IMR-90 (cell line): Measurements from ENCODE around the gene WLS. TPM values are rescaled to one million over a fixed set of nuclear protein-coding genes. Genes with fewer than 3 reads are reported as not detected.
A peak's percentile ranks its signal among the peaks of the same experiment; 100 is the strongest.

Source experiments
- ATAC-seq: fragments of 200-7000 bp; cut with Tn5 transposase; 2 replicates; pipeline ENCODE4 v1.9.1; 2020; ENCODE audit warnings: low read depth, mild to moderate bottlenecking, moderate library complexity
- BruUV-seq: library from RNA; stranded (reverse); fragments of 400-500 nt; replicated peaks from 2 replicates; lab custom pipeline; 2021; lab: Mats Ljungman, UMichigan
- CTCF ChIA-PET: fragments of 300-600 bp; formaldehyde crosslinking; extraction: SDS; loops from one replicate; lab custom pipeline; 2021; ENCODE audit warnings: antibody characterized with exemption; lab: Yijun Ruan, JAX
- POLR2A ChIA-PET: fragments of 300-600 bp; sonication (Branson Sonifier 250); formaldehyde crosslinking; loops from one replicate; lab custom pipeline; 2022; ENCODE audit warnings: antibody characterized with exemption; ENCODE audit not compliant: unreplicated experiment; lab: Charles Lee
- DNase-seq: peaks from one replicate; pipeline ENCODE4 v3.0.0; 2013
- H2AFZ ChIP-seq: replicated peaks from 2 replicates; pipeline ENCODE3; 2013; ENCODE audit warnings: low read length, mild to moderate bottlenecking; ENCODE audit not compliant: poor library complexity
- H2AK5ac ChIP-seq: 2 replicates; pipeline ENCODE4 v1.6.1; 2013; ENCODE audit warnings: low read depth, low read length, inconsistent platforms
- H2AK9ac ChIP-seq: replicated peaks from 2 replicates; pipeline ENCODE3; 2013; ENCODE audit warnings: mild to moderate bottlenecking, low read depth, low read length, moderate library complexity; ENCODE audit not compliant: poor library complexity
- H2BK120ac ChIP-seq: 2 replicates; pipeline ENCODE4 v1.6.1; 2013; ENCODE audit warnings: low read depth, low read length, inconsistent platforms
- H2BK15ac ChIP-seq: 3 replicates; pipeline ENCODE4 v1.6.1; 2013; ENCODE audit warnings: low read depth, low read length, inconsistent platforms
- H2BK20ac ChIP-seq: 2 replicates; pipeline ENCODE4 v1.6.1; 2013; ENCODE audit warnings: low read depth, mild to moderate bottlenecking, inconsistent platforms, low read length, moderate library complexity
- H2BK5ac ChIP-seq: 2 replicates; pipeline ENCODE4 v1.6.1; 2013; ENCODE audit warnings: mild to moderate bottlenecking, low read depth, low read length, inconsistent platforms; ENCODE audit not compliant: poor library complexity, severe bottlenecking
- H3K14ac ChIP-seq: replicated peaks from 2 replicates; pipeline ENCODE4 v1.6.1; 2013; ENCODE audit warnings: low read depth, low read length, inconsistent platforms
- H3K18ac ChIP-seq: 2 replicates; pipeline ENCODE4 v1.6.1; 2013; ENCODE audit warnings: low read depth, low read length, control low read depth
- H3K23ac ChIP-seq: 2 replicates; pipeline ENCODE4 v1.6.1; 2013; ENCODE audit warnings: low read depth, low read length, inconsistent platforms
- H3K27ac ChIP-seq: 2 replicates; pipeline ENCODE4 v1.5.1; 2013; ENCODE audit warnings: mild to moderate bottlenecking, control low read depth, low read length; ENCODE audit not compliant: insufficient read depth
- H3K27me3 ChIP-seq: 2 replicates; pipeline ENCODE4 v1.6.1; 2013; ENCODE audit warnings: low read length; ENCODE audit not compliant: control insufficient read depth, insufficient read depth
- H3K36me3 ChIP-seq: 2 replicates; pipeline ENCODE4 v1.6.1; 2013; ENCODE audit warnings: low read length, mixed read lengths; ENCODE audit not compliant: control insufficient read depth, insufficient read depth
- H3K4ac ChIP-seq: 2 replicates; pipeline ENCODE4 v1.6.1; 2013; ENCODE audit warnings: low read depth, low read length, inconsistent platforms
- H3K4me1 ChIP-seq: 2 replicates; pipeline ENCODE4 v1.6.1; 2013; ENCODE audit warnings: low read length, mixed read lengths; ENCODE audit not compliant: control insufficient read depth, insufficient read depth
- H3K4me2 ChIP-seq: 2 replicates; pipeline ENCODE4 v1.6.1; 2013; ENCODE audit warnings: low read depth, mild to moderate bottlenecking, control low read depth, low read length, moderate library complexity
- H3K4me3 ChIP-seq: 2 replicates; pipeline ENCODE4 v1.5.1; 2013; ENCODE audit warnings: low read depth, mild to moderate bottlenecking, control low read depth, low read length, moderate library complexity; ENCODE audit not compliant: insufficient read depth
- H3K56ac ChIP-seq: 2 replicates; pipeline ENCODE4 v1.6.1; 2013; ENCODE audit warnings: low read length, inconsistent platforms; ENCODE audit not compliant: insufficient read depth; ENCODE audit errors: extremely low read depth
- H3K79me1 ChIP-seq, 2 experiments: 2 replicates each; pipeline ENCODE4 v1.6.1; 2013; ENCODE audit warnings: low read length in 2 of 2, inconsistent platforms in 1 of 2, low read depth in 1 of 2
- H3K9ac ChIP-seq: 2 replicates; pipeline ENCODE4 v1.6.1; 2013; ENCODE audit warnings: low read depth, low read length, control low read depth
- H3K9me1 ChIP-seq: 2 replicates; pipeline ENCODE4 v1.6.1; 2013; ENCODE audit warnings: low read length, inconsistent platforms; ENCODE audit not compliant: insufficient read depth
- H3K9me3 ChIP-seq: 2 replicates; pipeline ENCODE4 v1.6.1; 2013; ENCODE audit warnings: low read length; ENCODE audit not compliant: control insufficient read depth, insufficient read depth
- H4K20me1 ChIP-seq: 2 replicates; pipeline ENCODE4 v1.6.1; 2013; ENCODE audit warnings: low read length, inconsistent platforms; ENCODE audit not compliant: insufficient read depth
- H4K5ac ChIP-seq: 2 replicates; pipeline ENCODE4 v1.6.1; 2013; ENCODE audit warnings: mild to moderate bottlenecking, low read depth, low read length, control low read depth
- H4K8ac ChIP-seq, 2 experiments: 2 replicates each; pipeline ENCODE4 v1.6.1; 2013; ENCODE audit warnings: low read depth in 2 of 2, low read length in 2 of 2, control low read depth in 1 of 2, inconsistent platforms in 1 of 2
- H4K91ac ChIP-seq: 2 replicates; pipeline ENCODE4 v1.6.1; 2013; ENCODE audit warnings: low read depth, low read length, inconsistent platforms; ENCODE audit not compliant: insufficient read depth
- BHLHE40 ChIP-seq: fragments of 150-350 bp; IDR thresholded peaks from 2 replicates; pipeline ENCODE4 v1.6.1; 2016; ENCODE audit warnings: mild to moderate bottlenecking, low read depth, low read length
- CEBPB ChIP-seq: IDR thresholded peaks from 2 replicates; pipeline ENCODE4 v1.6.1; 2012; ENCODE audit warnings: low read depth, low read length, improper control_type of control experiment
- CHD1 ChIP-seq: IDR thresholded peaks from 2 replicates; pipeline ENCODE4 v1.6.1; 2012; ENCODE audit warnings: low read depth, low read length, improper control_type of control experiment
- FOS ChIP-seq: fragments of 150-350 bp; IDR thresholded peaks from 2 replicates; pipeline ENCODE4 v1.6.1; 2016; ENCODE audit warnings: low read depth, low read length
- MAFK ChIP-seq: IDR thresholded peaks from 2 replicates; pipeline ENCODE4 v1.6.1; 2012; ENCODE audit warnings: low read depth, low read length, improper control_type of control experiment
- MAZ ChIP-seq: IDR thresholded peaks from 2 replicates; pipeline ENCODE4 v1.6.1; 2012; ENCODE audit warnings: low read depth, mild to moderate bottlenecking, low read length, improper control_type of control experiment, moderate library complexity, borderline replicate concordance
- MXI1 ChIP-seq: IDR thresholded peaks from 2 replicates; pipeline ENCODE4 v1.6.1; 2012; ENCODE audit warnings: low read depth, mild to moderate bottlenecking, low read length, moderate library complexity, borderline replicate concordance
- NFE2L2 ChIP-seq: fragments of 150-350 bp; IDR thresholded peaks from 2 replicates; pipeline ENCODE4 v1.6.1; 2016; ENCODE audit warnings: low read depth, mild to moderate bottlenecking, low read length
- POLR2A ChIP-seq: IDR thresholded peaks from 2 replicates; pipeline ENCODE4 v1.6.1; 2012; ENCODE audit warnings: mild to moderate bottlenecking, low read depth, low read length
- RAD21 ChIP-seq: IDR thresholded peaks from 2 replicates; pipeline ENCODE4 v1.6.1; 2012; ENCODE audit warnings: low read length, improper control_type of control experiment
- RCOR1 ChIP-seq: IDR thresholded peaks from 2 replicates; pipeline ENCODE4 v1.6.1; 2012; ENCODE audit warnings: mild to moderate bottlenecking, low read length, improper control_type of control experiment; ENCODE audit not compliant: insufficient replicate concordance
- RFX5 ChIP-seq: IDR thresholded peaks from 2 replicates; pipeline ENCODE4 v1.8.0; 2012; ENCODE audit warnings: low read depth, mild to moderate bottlenecking, low read length, moderate library complexity
- SMC3 ChIP-seq: fragments of 150-350 bp; IDR thresholded peaks from 2 replicates; pipeline ENCODE4 v1.6.1; 2016; ENCODE audit warnings: low read depth, mild to moderate bottlenecking, antibody characterized with exemption, low read length, moderate library complexity
- WGBS, 2 experiments: methylation state at CpG; one replicate each; pipeline versions ENCODE4 v1.1.5 to v1.1.7; 2013; ENCODE audit warnings: missing lambda C conversion rate in 2 of 2; ENCODE audit not compliant: insufficient read length in 1 of 2; ENCODE audit errors: extremely low coverage in 2 of 2; 5-methylcytosine and 5-hydroxymethylcytosine counted together
- dilution Hi-C: fragments of 300-500 bp; cut with HindIII; formaldehyde crosslinking; loops from one replicate; pipeline ENCODE4 v1.14.3; 2018; ENCODE audit warnings: low sequenced_read_pairs; ENCODE audit not compliant: unreplicated experiment
- in situ Hi-C: fragments of 300-500 bp; cut with MboI; formaldehyde crosslinking; loops from 3 replicates; pipeline ENCODE4 v1.14.3; 2019; ENCODE audit warnings: low sequenced_read_pairs, inconsistent platforms, mixed read lengths
- intact Hi-C: fragments of 100-400 bp; cut with micrococcal nuclease; formaldehyde crosslinking; loops from 2 replicates; pipeline ENCODE4 v1.10.0; 2022
- polyA plus RNA-seq, 3 experiments: library from polyadenylated mRNA; depleted of rRNA; stranded (reverse); fragments of >200 nt; gene quantifications; 2 replicates each; pipeline ENCODE4 v1.2.3, GENCODE V29; 2012; ENCODE audit warnings: low replicate concordance in 1 of 3
- total RNA-seq: library from RNA; depleted of rRNA; stranded (reverse); fragments of >200 nt; gene quantifications from 2 replicates; pipeline ENCODE4 v1.2.3, GENCODE V29; 2012
- TF ChIP-seq, protein P1 (sequence below): conservative IDR thresholded peaks from 2 replicates; pipeline ENCODE4 v1.5.1; 2012; ENCODE audit warnings: mild to moderate bottlenecking, low read depth, low read length, improper control_type of control experiment
- TF ChIP-seq, protein P2 (sequence below): fragments of 150-350 bp; IDR thresholded peaks from 2 replicates; pipeline ENCODE4 v1.6.1; 2017; ENCODE audit warnings: mild to moderate bottlenecking, antibody characterized with exemption, low read length, low read depth
- TF ChIP-seq, protein P3 (sequence below): fragments of 150-350 bp; IDR thresholded peaks from 2 replicates; pipeline ENCODE4 v1.6.1; 2016; ENCODE audit warnings: low read depth, mild to moderate bottlenecking, low read length, moderate library complexity, borderline replicate concordance

Gene WLS
- total and polyA plus RNA-seq, 2 of the 4 experiments (the other 2 are of a cell fraction) = 152 to 157 TPM

DNA sequence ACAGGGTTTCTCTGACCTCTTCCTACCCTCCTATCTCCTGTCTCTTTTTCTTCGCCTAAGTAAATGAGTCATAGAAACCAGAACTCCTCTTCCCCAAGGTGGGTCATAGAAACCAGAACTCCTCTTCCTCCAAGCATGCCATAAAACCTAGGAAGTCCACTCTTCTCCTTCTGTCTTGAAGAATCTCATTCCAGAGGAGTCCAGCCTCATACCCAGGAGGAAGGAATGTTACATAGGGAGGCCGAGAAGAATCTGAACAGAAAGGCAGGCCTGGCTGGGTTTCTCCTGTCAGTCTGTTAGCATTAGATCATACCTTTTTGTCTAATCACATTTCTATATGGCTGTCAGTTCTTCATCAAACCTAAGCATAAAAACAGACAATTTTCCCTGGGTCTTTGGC, 47.5 kb upstream of the WLS start:
- H3K4me2 ChIP-seq = no peak overlapping the region
- H3K14ac ChIP-seq = no peak overlapping the region
- no peak overlapping the region for H3K4me3 ChIP-seq
- no peaks in the 10 kb centered on the region for H3K4me1 ChIP-seq
- H2BK20ac ChIP-seq = no peak overlapping the region
- H4K5ac ChIP-seq = no peak overlapping the region
- no peak overlapping the region for H3K4ac ChIP-seq
- H4K20me1 ChIP-seq = no peaks in the 10 kb centered on the region
- ChIA-PET CTCF (no interaction called here), POLR2A (no interaction called here)
- H2AFZ ChIP-seq = peak overlapping the region; percentile 41
- in situ Hi-C loops = no loop called here
- H3K27ac ChIP-seq = no peak overlapping the region
- TF ChIP-seq, protein P1, sequence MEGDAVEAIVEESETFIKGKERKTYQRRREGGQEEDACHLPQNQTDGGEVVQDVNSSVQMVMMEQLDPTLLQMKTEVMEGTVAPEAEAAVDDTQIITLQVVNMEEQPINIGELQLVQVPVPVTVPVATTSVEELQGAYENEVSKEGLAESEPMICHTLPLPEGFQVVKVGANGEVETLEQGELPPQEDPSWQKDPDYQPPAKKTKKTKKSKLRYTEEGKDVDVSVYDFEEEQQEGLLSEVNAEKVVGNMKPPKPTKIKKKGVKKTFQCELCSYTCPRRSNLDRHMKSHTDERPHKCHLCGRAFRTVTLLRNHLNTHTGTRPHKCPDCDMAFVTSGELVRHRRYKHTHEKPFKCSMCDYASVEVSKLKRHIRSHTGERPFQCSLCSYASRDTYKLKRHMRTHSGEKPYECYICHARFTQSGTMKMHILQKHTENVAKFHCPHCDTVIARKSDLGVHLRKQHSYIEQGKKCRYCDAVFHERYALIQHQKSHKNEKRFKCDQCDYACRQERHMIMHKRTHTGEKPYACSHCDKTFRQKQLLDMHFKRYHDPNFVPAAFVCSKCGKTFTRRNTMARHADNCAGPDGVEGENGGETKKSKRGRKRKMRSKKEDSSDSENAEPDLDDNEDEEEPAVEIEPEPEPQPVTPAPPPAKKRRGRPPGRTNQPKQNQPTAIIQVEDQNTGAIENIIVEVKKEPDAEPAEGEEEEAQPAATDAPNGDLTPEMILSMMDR = no peak
- TF ChIP-seq SMC3 = no peak
- TF ChIP-seq, protein P2, sequence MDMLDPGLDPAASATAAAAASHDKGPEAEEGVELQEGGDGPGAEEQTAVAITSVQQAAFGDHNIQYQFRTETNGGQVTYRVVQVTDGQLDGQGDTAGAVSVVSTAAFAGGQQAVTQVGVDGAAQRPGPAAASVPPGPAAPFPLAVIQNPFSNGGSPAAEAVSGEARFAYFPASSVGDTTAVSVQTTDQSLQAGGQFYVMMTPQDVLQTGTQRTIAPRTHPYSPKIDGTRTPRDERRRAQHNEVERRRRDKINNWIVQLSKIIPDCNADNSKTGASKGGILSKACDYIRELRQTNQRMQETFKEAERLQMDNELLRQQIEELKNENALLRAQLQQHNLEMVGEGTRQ = no peak
- no peak for TF ChIP-seq MAFK
- TF ChIP-seq MXI1 = no peak
- no peak for TF ChIP-seq CHD1
- TF ChIP-seq, protein P3, sequence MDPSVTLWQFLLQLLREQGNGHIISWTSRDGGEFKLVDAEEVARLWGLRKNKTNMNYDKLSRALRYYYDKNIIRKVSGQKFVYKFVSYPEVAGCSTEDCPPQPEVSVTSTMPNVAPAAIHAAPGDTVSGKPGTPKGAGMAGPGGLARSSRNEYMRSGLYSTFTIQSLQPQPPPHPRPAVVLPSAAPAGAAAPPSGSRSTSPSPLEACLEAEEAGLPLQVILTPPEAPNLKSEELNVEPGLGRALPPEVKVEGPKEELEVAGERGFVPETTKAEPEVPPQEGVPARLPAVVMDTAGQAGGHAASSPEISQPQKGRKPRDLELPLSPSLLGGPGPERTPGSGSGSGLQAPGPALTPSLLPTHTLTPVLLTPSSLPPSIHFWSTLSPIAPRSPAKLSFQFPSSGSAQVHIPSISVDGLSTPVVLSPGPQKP = no peak
- no peak for TF ChIP-seq BHLHE40
- no peak for TF ChIP-seq RAD21
- no peak for TF ChIP-seq RFX5
- TF ChIP-seq FOS = no peak
- TF ChIP-seq NFE2L2 = no peak
- TF ChIP-seq POLR2A = no peak
- TF ChIP-seq CEBPB = no peak
- TF ChIP-seq RCOR1 = no peak
- TF ChIP-seq MAZ = no peak
- H3K18ac ChIP-seq = no peak overlapping the region
- H4K91ac ChIP-seq = no peak overlapping the region
- H3K9me1 ChIP-seq = no peaks in the 10 kb centered on the region
- no peak overlapping the region for H3K9ac ChIP-seq
- H2AK9ac ChIP-seq = no peak overlapping the region
- no peak overlapping the region for H2BK120ac ChIP-seq
- H3K79me1 ChIP-seq = no peaks in the 10 kb centered on the region
- no peak overlapping the region for H2BK15ac ChIP-seq
- DNase-seq (no peak), ATAC-seq (no peak)
- H3K56ac ChIP-seq = no peak overlapping the region
- no peak overlapping the region for H3K23ac ChIP-seq
- H4K8ac ChIP-seq = no peak overlapping the region
- no peaks in the 10 kb centered on the region for H3K9me3 ChIP-seq
- dilution Hi-C loops = no loop called here
- 86% methylated on average over 1 of the region's 2 CpGs; no CpG with 5 or more reads in 1 of the 2 experiments for WGBS, 2 experiments
- H3K27me3 ChIP-seq = no peaks in the 10 kb centered on the region
- no peaks in the 10 kb centered on the region for H3K36me3 ChIP-seq
- H2AK5ac ChIP-seq = no peak overlapping the region
- intact Hi-C loops = no loop called here
- no TSS peak for BruUV-seq
- H2BK5ac ChIP-seq = no peak overlapping the region
